Measurements from ENCODE around the gene NAPA.
A peak's percentile ranks its signal among the peaks of the same experiment; 100 is the strongest.

The NAPA gene

GRCh38 chr19:47456721-47457474, 58.0 kb downstream of the NAPA start:
- DNase-seq (ENCODE audit: low read depth): no peak

- DNase-seq (ENCODE audit: low read depth): no peak
Observed at GRCh38 chr19:47450478-47450877, 64.4 kb downstream of the NAPA start.

GRCh38 chr19:47448360-47448727, 66.5 kb downstream of the NAPA start:
- DNase-seq (ENCODE audit: low read depth): no peak

- DNase-seq (ENCODE audit: low read depth): peak; percentile 34
Observed at GRCh38 chr19:47447470-47448359, 67.1 kb downstream of the NAPA start.

GRCh38 chr19:47446534-47447469, 68.1 kb downstream of the NAPA start:
- peak; percentile 15 for DNase-seq (ENCODE audit: low read depth)

- DNase-seq (ENCODE audit: low read depth): peak; percentile 28
Observed at GRCh38 chr19:47445937-47446402, 68.9 kb downstream of the NAPA start.

- no peak for DNase-seq (ENCODE audit: low read depth)
Observed at GRCh38 chr19:47445527-47445926, 69.3 kb downstream of the NAPA start.

- no peak for DNase-seq (ENCODE audit: low read depth)
Observed at GRCh38 chr19:47444388-47444821, 70.5 kb downstream of the NAPA start.

GRCh38 chr19:47443331-47443730, 71.5 kb downstream of the NAPA start:
- no peak for DNase-seq (ENCODE audit: low read depth)

GRCh38 chr19:47438793-47439220, 76.1 kb downstream of the NAPA start:
- DNase-seq (ENCODE audit: low read depth): peak; percentile 23

Data from ELR (cell line).